HG03108 (cell line): ENCODE results near the gene RAB17.

Experiments
- ATAC-seq: cut with Tn5 transposase; IDR thresholded peaks from one replicate; pipeline ENCODE4 v1.9.1; 2021; ENCODE audit warnings: moderate library complexity; ENCODE audit not compliant: unreplicated experiment

RAB17 gene

GRCh38 chr2:237590272-237591140, at the start of gene RAB17:
TSS of gene RAB17 (minus strand) at chr2:237590734. CDS start at chr2:237586154, 4,580 bp downstream.
- ATAC-seq, result no peak

GRCh38 chr2:237639836-237640220, 49.3 kb upstream of the RAB17 start:
- ATAC-seq, result no peak

DNA sequence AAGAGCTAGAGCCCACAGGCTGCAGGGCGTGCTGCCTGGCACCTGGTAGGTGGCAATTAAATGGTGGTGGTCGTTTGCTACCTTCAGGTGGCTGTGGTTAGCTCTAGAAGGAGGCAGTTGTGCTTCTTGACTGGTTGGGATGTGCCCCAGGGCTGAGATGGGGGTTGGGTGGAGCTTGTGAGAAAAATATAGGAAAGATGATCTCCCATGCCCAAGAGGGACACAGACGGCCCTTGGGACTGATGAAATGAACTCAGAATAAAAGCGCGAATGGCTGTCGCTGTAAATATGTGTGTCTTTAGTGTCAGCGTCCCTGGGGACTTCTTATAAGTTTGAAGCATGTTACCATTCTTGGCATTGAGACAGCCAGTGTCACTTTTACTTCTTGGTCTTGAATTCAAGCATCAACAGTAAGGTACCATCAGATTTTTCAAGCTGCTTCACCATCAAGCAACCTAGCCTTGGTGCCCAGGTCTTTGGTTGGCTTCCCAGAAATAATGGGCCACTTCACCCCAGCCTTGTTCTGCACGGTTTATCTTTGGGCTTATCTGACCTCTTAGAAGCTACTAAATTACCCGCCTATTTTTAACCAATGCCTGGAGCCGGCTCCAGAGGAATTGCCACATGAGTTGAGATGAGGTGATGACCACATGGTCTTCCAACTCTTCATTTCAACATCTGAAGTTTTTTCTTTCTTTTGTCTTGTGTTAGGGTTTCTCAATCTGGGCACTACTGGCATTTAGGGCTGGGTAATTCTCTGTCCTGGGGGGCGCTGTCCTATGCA, 48.7 kb upstream of the RAB17 start:
- no peak for ATAC-seq

DNA sequence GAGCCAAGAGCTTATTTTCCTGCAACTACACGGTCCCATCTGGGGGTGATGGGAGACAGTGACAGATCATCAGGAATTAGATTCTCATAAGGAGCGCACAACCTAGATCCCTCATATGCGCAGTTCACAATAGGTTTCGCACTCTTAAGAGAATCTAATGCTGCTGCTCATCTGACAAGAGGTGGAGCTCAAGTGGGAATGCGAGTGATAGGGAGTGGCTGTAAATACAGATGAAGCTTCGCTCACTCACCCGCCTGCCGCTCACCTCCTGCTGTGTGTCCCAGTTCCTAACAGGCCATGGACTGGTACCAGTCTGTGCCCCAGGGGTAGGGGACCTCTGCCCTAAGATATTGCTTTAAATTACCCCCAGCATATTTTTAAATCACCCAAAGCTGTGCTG, 47.6 kb upstream of the RAB17 start:
- no peak for ATAC-seq

DNA sequence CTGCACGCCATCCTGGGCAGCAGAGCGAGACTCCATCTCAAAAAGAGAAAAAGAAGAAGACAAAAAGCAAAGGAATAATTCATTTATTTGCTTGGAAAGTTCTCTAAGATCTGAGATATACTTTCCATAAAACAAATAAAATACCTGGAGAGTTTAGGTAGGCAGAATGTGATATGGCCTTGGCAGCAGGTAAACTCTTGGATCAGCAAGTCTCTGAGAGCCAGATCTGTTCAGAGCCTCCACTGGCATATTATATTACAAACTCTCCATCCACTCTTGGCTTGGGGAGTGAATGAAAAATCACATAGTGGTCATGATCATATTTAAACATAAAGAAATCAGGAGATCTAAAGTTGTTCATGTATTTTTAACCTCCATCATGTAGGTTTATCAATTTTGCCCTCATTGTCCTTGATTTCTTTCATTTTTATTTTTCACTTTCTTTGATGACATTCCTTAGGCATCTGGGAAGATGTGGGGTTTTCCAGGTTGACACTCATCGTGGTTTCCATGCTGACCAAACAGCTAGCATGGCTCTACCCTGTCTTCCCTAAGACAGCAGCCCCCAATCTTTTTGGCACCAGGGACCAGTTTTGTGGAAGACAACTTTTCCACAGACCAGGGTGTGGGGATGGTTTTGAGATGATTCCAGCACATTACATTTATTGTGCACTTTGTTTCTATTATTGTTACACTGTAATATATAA, 47.0 kb upstream of the RAB17 start:
- no peak for ATAC-seq

- ATAC-seq, result no peak
Measured at GRCh38 chr2:237636578-237636977, 46.0 kb upstream of the RAB17 start.

GRCh38 chr2:237633061-237633561, 42.6 kb upstream of the RAB17 start:
- no peak for ATAC-seq

DNA sequence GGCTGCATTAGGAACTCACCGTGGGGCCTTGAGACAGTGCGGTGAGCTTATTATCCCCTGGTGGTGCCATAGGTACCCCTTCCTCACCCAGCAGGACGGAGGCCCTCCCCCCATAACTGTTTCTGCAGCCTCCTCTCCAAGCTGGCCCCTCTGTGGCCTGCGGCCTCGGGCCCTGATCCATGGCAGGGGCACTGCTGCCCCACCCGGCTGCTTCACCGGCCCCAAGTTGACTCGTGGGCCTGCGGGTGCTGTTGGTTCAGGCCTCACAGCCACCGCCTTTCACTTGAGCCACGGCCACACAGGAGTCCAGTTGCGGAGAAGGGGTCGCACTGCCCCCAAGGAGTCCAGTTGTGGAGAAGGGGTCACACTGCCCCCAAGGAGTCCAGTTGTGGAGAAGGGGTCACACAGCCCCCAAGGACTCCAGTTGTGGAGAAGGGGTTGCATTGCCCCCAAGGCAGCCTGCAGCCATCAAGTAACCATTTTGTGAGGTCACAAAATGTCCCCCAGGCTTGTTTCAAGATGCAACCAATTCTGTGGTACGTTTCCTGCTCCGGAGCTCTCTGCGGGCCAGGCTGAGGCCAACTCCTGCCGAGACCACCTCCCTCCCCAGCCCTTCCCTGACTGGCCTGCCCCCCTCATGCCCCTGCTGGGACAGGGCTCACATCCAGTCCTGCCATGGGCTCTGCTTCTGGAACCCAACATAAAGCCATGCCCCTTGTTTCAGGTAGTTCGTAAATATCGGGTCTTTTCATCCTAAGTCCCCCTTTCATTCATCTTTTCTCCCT, 41.5 kb upstream of the RAB17 start:
- no peak for ATAC-seq

- ATAC-seq, result no peak
Measured at GRCh38 chr2:237631007-237631785, 40.7 kb upstream of the RAB17 start.

DNA sequence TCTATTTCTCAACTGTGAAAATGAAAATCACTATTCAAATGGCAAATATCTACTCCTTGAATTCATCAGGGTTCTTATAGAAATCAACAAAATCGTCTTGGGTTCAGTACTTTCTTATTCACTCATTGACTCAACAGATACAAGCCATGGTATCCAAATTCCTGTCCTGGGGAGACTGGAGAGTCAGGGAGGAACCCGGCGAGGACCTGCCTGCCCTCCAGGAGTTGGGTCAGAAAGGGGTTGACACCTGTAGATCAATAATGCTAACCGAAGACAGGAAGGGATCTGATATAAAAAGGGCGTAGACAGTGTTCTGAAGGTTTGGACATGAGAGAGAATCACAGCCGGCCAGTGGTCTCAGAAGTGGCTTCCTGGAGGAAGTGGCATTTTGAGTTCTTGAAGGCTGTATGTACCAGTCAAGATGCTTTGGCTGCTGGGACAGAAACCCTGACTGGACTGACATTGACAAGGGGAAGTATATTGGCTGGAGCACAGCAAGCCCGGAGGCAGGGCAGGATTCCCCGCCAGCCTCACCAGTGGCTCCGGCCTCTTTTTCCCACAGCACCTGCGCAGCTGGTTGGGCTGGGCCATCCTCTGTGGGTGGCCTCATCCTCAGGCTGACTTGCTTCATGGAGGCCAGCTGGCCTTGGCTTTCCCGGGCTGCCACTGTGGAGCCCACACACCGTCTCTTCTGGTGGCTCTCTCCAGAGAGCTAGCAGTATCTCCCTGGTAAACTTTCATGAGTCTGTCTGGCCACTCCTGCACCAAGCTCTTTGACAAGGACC, 39.9 kb upstream of the RAB17 start:
- ATAC-seq, result no peak

DNA sequence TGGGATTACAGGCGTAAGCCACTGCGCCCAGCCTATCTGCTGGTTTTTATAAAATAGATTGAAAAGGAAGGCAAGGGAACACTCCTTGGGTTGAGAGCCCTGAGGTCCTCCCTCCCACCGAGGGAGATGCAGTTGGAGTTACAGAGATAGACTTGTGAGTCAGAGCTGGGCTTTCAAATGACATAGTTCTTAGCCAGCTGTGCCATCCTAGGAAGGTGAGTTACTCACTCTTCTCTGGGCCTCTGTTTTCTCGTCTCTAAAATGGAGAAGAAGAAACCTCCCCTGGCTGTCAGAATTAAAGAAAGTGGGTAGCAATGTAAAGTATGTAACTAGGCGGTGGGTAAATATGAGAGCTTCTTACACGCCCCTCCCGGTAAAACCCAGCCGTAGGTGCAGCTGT, 39.2 kb upstream of the RAB17 start:
- no peak for ATAC-seq

DNA sequence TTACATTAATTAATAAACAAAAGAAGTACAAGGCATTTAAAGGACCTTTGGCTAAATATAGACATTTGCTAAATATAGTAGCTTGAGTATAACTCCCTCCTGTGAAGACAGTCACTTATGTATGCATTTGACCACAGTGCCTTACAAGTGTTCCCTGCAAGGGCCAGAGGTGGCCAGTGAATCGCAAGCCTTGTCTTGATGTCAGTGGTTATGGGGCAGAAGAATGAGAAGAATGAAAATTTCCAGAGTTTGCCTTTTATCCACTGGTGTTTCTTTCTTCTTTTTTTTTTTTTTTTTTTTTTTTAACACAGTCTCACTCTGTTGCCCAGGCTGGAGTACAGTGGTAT, 38.6 kb upstream of the RAB17 start:
- no peak for ATAC-seq

- ATAC-seq, result no peak
Measured at GRCh38 chr2:237628247-237629187, 38.0 kb upstream of the RAB17 start.

- ATAC-seq, result no peak
Measured at GRCh38 chr2:237627441-237628246, 37.1 kb upstream of the RAB17 start, which contains the start of gene LRRFIP1. TSS of gene LRRFIP1 (plus strand) at chr2:237627587. CDS start at chr2:237627645, 58 bp downstream.

- no peak for ATAC-seq
Measured at GRCh38 chr2:237626813-237627440, 36.4 kb upstream of the RAB17 start.

- no peak for ATAC-seq
Measured at GRCh38 chr2:237625777-237626176, 35.2 kb upstream of the RAB17 start.
